ENCODE results near the gene EME2.

Gene EME2

GRCh38 chr16:1778200-1779179, 5.9 kb downstream of the EME2 start:
- no peak for DNase-seq

- DNase-seq = no peak
Measured at GRCh38 chr16:1779234-1779701, 6.7 kb downstream of the EME2 start.

GRCh38 chr16:1779741-1780676, 7.4 kb downstream of the EME2 start:
- no peak for DNase-seq

- no peak for DNase-seq
Measured at GRCh38 chr16:1780677-1781072, 8.1 kb downstream of the EME2 start.

GRCh38 chr16:1781254-1781653, 8.6 kb downstream of the EME2 start:
- DNase-seq = no peak

- peak in 1 of 2 donors; percentile 23 for DNase-seq
Measured at GRCh38 chr16:1781758-1782407, 9.3 kb downstream of the EME2 start.

- DNase-seq = peak; percentile 100
Measured at GRCh38 chr16:1782408-1783264, 10.0 kb downstream of the EME2 start, which contains the start of the genes NUBP2 and SPSB3. TSS of gene NUBP2 (plus strand) at chr16:1782960. CDS start at chr16:1783021, 61 bp downstream. TSS of gene SPSB3 (minus strand) at chr16:1782571. CDS start at chr16:1781483, 1,088 bp downstream.

GRCh38 chr16:1784977-1785845, 12.6 kb downstream of the EME2 start:
- no peak for DNase-seq

GRCh38 chr16:1785846-1786170, 13.2 kb downstream of the EME2 start:
- DNase-seq = no peak

- DNase-seq = no peak
Measured at GRCh38 chr16:1786242-1787055, 13.8 kb downstream of the EME2 start.

GRCh38 chr16:1787056-1787321, 14.4 kb downstream of the EME2 start:
- no peak for DNase-seq

- DNase-seq = no peak
Measured at GRCh38 chr16:1787322-1788094, 14.9 kb downstream of the EME2 start.

GRCh38 chr16:1788095-1788707, 15.6 kb downstream of the EME2 start:
- no peak for DNase-seq

GRCh38 chr16:1788708-1789100, 16.1 kb downstream of the EME2 start:
- DNase-seq = no peak

GRCh38 chr16:1789643-1790045, 17.0 kb downstream of the EME2 start:
- DNase-seq = no peak

GRCh38 chr16:1790261-1790610, 17.6 kb downstream of the EME2 start:
- DNase-seq = no peak

- DNase-seq = no peak
Measured at GRCh38 chr16:1790611-1791255, 18.1 kb downstream of the EME2 start.

GRCh38 chr16:1791256-1791942, 18.8 kb downstream of the EME2 start:
- DNase-seq = no peak

Measured in CD4-positive, alpha-beta T cell treated with Interleukin-4 for 1 hour (primary cell).